SK-N-SH treated with all-trans-retinoic acid at 6 μM for 48 hours (cell line): ENCODE measurements around the gene TBCA.

Source experiments
- ATAC-seq: fragments of 200-7000 bp; cut with Tn5 transposase; 3 replicates; pipeline ENCODE4 v1.9.1; 2020; ENCODE audit warnings: mild to moderate bottlenecking, moderate library complexity
- ARNTL ChIP-seq: fragments of 450-650 bp; formaldehyde crosslinking; IDR thresholded peaks from 2 replicates; pipeline ENCODE4 v1.5.0; 2020; ENCODE audit warnings: low read depth, mild to moderate bottlenecking, moderate library complexity, borderline replicate concordance
- BACH2 ChIP-seq: fragments of 250-450 bp; sonication (Bioruptor Pico); IDR thresholded peaks from 2 replicates; pipeline ENCODE4 v1.9.0; 2021; ENCODE audit warnings: mild to moderate bottlenecking, borderline replicate concordance
- CSDC2 ChIP-seq: fragments of 250-450 bp; sonication (Bioruptor Pico); IDR thresholded peaks from 2 replicates; pipeline ENCODE4 v1.5.0; 2020; ENCODE audit warnings: mild to moderate bottlenecking, moderate library complexity
- ISL1 ChIP-seq: fragments of 250-450 bp; sonication (Bioruptor Pico); IDR thresholded peaks from 2 replicates; pipeline ENCODE4 v2.1.2; 2022; ENCODE audit warnings: mild to moderate bottlenecking, moderate library complexity
- OSR1 ChIP-seq: fragments of 250-450 bp; sonication (Bioruptor Pico); IDR thresholded peaks from 2 replicates; pipeline ENCODE4 v1.8.0; 2022; ENCODE audit warnings: moderate library complexity, mild to moderate bottlenecking, inconsistent platforms
- PPARA ChIP-seq: fragments of 250-450 bp; sonication (Bioruptor Pico); IDR thresholded peaks from 2 replicates; pipeline ENCODE4 v1.5.0; 2020; ENCODE audit warnings: mild to moderate bottlenecking, borderline replicate concordance
- RARB ChIP-seq: fragments of 250-450 bp; sonication (Bioruptor Pico); IDR thresholded peaks from 2 replicates; pipeline ENCODE4 v1.8.0; 2021; ENCODE audit warnings: mild to moderate bottlenecking, moderate library complexity
- SNAI2 ChIP-seq: fragments of 250-450 bp; sonication (Bioruptor Pico); IDR thresholded peaks from 2 replicates; pipeline ENCODE4 v1.5.0; 2020; ENCODE audit warnings: mild to moderate bottlenecking, moderate library complexity
- TCF4 ChIP-seq: fragments of 250-450 bp; sonication (Bioruptor Pico); IDR thresholded peaks from 2 replicates; pipeline ENCODE4 v1.8.0; 2021; ENCODE audit warnings: mild to moderate bottlenecking, moderate library complexity, borderline replicate concordance
- ZC3H10 ChIP-seq: fragments of 250-450 bp; sonication (Bioruptor Pico); IDR thresholded peaks from 2 replicates; pipeline ENCODE4 v1.5.1; 2021; ENCODE audit warnings: mild to moderate bottlenecking, moderate library complexity
- ZFP3 ChIP-seq: fragments of 250-450 bp; sonication (Bioruptor Pico); IDR thresholded peaks from 2 replicates; pipeline ENCODE4 v1.5.0; 2020; ENCODE audit warnings: mild to moderate bottlenecking, moderate library complexity
- ZFP30 ChIP-seq: fragments of 450-650 bp; formaldehyde crosslinking; IDR thresholded peaks from 2 replicates; pipeline ENCODE4 v1.5.0; 2022; ENCODE audit warnings: mild to moderate bottlenecking, moderate library complexity
- ZNF565 ChIP-seq: fragments of 450-650 bp; formaldehyde crosslinking; conservative IDR thresholded peaks from 2 replicates; pipeline ENCODE4 v1.5.0; 2020; ENCODE audit warnings: low read depth, mild to moderate bottlenecking, moderate library complexity
- ZNF70 ChIP-seq: fragments of 450-650 bp; formaldehyde crosslinking; IDR thresholded peaks from 2 replicates; pipeline ENCODE4 v1.5.0; 2020; ENCODE audit warnings: mild to moderate bottlenecking, moderate library complexity
- ZNF8 ChIP-seq: fragments of 450-650 bp; formaldehyde crosslinking; IDR thresholded peaks from 2 replicates; pipeline ENCODE4 v1.5.0; 2020; ENCODE audit warnings: mild to moderate bottlenecking, moderate library complexity
- TF ChIP-seq, protein P1 (sequence below): fragments of 250-450 bp; sonication (Bioruptor Pico); IDR thresholded peaks from 2 replicates; pipeline ENCODE4 v1.5.0; 2020; ENCODE audit warnings: mild to moderate bottlenecking, moderate library complexity
- TF ChIP-seq, protein P2 (sequence below): fragments of 250-450 bp; sonication (Bioruptor Pico); IDR thresholded peaks from 2 replicates; pipeline ENCODE4 v1.5.1; 2020; ENCODE audit warnings: low read depth, mild to moderate bottlenecking, moderate library complexity
- TF ChIP-seq, protein P3 (sequence below): fragments of 250-450 bp; sonication (Bioruptor Pico); IDR thresholded peaks from 2 replicates; pipeline ENCODE4 v1.5.1; 2021; ENCODE audit warnings: mild to moderate bottlenecking, moderate library complexity
- TF ChIP-seq, protein P4 (sequence below): fragments of 250-450 bp; sonication (Bioruptor Pico); IDR thresholded peaks from 2 replicates; pipeline ENCODE4 v1.8.0; 2020; ENCODE audit warnings: mild to moderate bottlenecking, moderate library complexity, borderline replicate concordance
- TF ChIP-seq, protein P5 (sequence below): fragments of 250-450 bp; sonication (Bioruptor Pico); IDR thresholded peaks from 2 replicates; pipeline ENCODE4 v1.8.0; 2021; ENCODE audit warnings: low read depth, mild to moderate bottlenecking, moderate library complexity, borderline replicate concordance

TBCA gene

DNA sequence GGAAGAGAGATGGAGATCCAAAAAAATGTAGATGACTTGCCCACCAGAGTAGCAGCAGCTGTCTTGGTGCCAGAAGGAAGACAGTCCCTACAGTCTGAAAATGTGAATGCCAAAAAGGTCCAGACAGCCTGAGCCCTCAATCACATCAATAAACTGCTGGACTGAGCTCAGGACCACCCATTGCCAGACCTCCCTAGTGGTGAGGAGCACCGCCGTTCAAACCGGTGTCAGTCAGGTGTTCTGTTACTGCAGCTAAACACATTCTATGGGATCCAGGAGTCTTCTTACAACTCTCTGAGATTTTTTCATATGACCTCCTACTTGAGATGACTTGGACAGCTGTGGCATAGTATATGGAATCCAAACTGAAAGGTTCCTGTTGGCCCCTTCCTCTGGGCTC, 105.6 kb downstream of the TBCA start:
- ATAC-seq: no peak

DNA sequence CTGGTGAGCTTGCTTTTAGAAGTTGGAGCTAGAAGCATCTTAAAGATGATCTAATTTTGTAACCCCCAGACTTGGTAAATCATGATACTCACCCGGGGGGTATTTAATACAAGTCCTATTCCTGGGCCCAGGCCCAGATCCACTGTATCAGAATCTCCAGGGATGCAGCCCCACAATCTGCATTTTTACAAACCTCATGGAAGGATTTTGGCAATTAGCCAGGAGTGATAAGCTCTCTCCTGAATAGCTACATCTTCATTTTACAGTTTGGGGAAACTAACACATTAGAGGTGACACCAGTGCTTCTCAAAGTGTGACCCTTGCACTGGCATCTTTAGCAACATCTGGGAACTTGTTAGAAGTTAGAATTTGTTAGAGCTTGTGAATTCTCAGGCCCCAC, 106.5 kb downstream of the TBCA start:
- ATAC-seq: no peak
- TF ChIP-seq ZNF70 (CRISPR knock-in tag): no peak
- no peak for TF ChIP-seq BACH2 (CRISPR knock-in tag)
- TF ChIP-seq ZNF8 (CRISPR knock-in tag): no peak
- TF ChIP-seq, protein P1, sequence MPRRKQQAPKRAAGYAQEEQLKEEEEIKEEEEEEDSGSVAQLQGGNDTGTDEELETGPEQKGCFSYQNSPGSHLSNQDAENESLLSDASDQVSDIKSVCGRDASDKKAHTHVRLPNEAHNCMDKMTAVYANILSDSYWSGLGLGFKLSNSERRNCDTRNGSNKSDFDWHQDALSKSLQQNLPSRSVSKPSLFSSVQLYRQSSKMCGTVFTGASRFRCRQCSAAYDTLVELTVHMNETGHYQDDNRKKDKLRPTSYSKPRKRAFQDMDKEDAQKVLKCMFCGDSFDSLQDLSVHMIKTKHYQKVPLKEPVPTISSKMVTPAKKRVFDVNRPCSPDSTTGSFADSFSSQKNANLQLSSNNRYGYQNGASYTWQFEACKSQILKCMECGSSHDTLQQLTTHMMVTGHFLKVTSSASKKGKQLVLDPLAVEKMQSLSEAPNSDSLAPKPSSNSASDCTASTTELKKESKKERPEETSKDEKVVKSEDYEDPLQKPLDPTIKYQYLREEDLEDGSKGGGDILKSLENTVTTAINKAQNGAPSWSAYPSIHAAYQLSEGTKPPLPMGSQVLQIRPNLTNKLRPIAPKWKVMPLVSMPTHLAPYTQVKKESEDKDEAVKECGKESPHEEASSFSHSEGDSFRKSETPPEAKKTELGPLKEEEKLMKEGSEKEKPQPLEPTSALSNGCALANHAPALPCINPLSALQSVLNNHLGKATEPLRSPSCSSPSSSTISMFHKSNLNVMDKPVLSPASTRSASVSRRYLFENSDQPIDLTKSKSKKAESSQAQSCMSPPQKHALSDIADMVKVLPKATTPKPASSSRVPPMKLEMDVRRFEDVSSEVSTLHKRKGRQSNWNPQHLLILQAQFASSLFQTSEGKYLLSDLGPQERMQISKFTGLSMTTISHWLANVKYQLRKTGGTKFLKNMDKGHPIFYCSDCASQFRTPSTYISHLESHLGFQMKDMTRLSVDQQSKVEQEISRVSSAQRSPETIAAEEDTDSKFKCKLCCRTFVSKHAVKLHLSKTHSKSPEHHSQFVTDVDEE: no peak

More for the DNA sequence above, 105.6 kb downstream of the TBCA start:
- TF ChIP-seq ISL1 (CRISPR knock-in tag) (no peak), ZNF8 (CRISPR knock-in tag) (no peak), TCF4 (CRISPR knock-in tag) (no peak), ZC3H10 (no peak), BACH2 (CRISPR knock-in tag) (no peak)
- TF ChIP-seq, protein P2, sequence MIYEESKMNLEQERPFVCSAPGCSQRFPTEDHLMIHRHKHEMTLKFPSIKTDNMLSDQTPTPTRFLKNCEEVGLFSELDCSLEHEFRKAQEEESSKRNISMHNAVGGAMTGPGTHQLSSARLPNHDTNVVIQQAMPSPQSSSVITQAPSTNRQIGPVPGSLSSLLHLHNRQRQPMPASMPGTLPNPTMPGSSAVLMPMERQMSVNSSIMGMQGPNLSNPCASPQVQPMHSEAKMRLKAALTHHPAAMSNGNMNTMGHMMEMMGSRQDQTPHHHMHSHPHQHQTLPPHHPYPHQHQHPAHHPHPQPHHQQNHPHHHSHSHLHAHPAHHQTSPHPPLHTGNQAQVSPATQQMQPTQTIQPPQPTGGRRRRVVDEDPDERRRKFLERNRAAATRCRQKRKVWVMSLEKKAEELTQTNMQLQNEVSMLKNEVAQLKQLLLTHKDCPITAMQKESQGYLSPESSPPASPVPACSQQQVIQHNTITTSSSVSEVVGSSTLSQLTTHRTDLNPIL: no peak

DNA sequence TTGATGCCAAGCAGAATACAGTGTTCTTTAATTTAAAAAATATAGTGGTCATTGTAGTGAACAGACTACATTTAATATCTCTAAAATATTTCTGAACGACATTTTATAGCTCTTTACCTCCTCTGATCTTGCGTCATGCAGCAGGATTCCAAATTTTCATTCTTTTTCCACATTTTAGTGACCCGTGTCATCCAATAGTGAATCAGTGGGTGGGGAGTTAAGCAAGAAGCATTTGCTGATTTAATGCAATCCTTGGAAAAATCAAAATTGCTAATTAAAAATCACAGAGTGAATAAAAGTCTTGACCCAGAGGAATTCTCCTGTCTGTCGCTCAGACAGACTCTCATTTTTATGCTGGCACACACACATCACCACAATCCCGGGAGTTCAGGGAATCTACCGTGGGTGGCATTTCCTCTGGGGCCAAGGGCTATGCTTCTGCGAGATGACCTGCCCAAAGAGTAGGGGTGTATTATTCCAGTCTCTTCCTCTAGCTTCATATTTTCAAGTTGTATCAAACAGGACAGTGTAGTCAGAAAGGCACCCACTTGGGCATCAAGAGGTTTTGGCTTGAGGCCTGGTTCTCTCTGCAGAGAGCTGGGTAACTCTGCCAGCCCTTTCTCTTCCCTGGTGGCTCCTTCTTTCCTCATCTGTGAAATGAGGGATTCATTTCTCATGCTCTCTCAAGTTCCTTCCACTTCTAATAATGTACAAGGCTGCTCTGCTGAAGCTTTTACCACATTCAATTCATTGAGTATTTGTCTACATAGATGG, 112.9 kb downstream of the TBCA start:
- TF ChIP-seq, protein P3, sequence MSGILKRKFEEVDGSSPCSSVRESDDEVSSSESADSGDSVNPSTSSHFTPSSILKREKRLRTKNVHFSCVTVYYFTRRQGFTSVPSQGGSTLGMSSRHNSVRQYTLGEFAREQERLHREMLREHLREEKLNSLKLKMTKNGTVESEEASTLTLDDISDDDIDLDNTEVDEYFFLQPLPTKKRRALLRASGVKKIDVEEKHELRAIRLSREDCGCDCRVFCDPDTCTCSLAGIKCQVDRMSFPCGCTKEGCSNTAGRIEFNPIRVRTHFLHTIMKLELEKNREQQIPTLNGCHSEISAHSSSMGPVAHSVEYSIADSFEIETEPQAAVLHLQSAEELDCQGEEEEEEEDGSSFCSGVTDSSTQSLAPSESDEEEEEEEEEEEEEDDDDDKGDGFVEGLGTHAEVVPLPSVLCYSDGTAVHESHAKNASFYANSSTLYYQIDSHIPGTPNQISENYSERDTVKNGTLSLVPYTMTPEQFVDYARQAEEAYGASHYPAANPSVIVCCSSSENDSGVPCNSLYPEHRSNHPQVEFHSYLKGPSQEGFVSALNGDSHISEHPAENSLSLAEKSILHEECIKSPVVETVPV (CRISPR knock-in tag): no peak
- TF ChIP-seq OSR1 (CRISPR knock-in tag) (no peak), TCF4 (CRISPR knock-in tag) (no peak), ZNF8 (CRISPR knock-in tag) (no peak), BACH2 (CRISPR knock-in tag) (no peak)
- TF ChIP-seq, protein P4, sequence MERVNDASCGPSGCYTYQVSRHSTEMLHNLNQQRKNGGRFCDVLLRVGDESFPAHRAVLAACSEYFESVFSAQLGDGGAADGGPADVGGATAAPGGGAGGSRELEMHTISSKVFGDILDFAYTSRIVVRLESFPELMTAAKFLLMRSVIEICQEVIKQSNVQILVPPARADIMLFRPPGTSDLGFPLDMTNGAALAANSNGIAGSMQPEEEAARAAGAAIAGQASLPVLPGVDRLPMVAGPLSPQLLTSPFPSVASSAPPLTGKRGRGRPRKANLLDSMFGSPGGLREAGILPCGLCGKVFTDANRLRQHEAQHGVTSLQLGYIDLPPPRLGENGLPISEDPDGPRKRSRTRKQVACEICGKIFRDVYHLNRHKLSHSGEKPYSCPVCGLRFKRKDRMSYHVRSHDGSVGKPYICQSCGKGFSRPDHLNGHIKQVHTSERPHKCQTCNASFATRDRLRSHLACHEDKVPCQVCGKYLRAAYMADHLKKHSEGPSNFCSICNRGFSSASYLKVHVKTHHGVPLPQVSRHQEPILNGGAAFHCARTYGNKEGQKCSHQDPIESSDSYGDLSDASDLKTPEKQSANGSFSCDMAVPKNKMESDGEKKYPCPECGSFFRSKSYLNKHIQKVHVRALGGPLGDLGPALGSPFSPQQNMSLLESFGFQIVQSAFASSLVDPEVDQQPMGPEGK: no peak
- ATAC-seq: no peak

DNA sequence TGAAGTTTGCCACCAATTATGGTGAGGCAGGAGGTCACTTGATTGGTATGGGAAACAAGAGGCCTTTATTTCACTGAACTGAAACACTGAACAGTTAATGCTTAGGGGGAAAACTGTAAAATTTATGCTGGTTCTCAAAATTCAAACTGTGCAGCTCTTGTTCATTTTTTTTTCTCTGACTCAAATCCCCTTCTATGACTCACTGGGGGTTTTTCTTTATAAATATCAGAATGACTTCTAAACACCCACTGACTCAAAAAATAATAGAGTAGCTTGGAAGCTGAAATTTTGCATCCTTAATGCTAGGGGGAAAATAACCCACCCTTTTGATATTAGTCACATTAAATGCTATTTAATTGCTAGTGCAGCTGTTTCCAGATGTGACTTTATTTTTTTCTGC, 113.5 kb downstream of the TBCA start:
- TF ChIP-seq, protein P5, sequence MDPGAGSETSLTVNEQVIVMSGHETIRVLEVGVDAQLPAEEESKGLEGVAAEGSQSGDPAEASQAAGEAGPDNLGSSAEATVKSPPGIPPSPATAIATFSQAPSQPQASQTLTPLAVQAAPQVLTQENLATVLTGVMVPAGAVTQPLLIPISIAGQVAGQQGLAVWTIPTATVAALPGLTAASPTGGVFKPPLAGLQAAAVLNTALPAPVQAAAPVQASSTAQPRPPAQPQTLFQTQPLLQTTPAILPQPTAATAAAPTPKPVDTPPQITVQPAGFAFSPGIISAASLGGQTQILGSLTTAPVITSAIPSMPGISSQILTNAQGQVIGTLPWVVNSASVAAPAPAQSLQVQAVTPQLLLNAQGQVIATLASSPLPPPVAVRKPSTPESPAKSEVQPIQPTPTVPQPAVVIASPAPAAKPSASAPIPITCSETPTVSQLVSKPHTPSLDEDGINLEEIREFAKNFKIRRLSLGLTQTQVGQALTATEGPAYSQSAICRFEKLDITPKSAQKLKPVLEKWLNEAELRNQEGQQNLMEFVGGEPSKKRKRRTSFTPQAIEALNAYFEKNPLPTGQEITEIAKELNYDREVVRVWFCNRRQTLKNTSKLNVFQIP (CRISPR knock-in tag): no peak
- TF ChIP-seq, protein P2: no peak
- TF ChIP-seq ZFP30 (CRISPR knock-in tag) (no peak), CSDC2 (CRISPR knock-in tag) (no peak), SNAI2 (no peak), ZNF8 (CRISPR knock-in tag) (no peak), TCF4 (CRISPR knock-in tag) (no peak), ZC3H10 (no peak), ZNF565 (no peak), BACH2 (CRISPR knock-in tag) (no peak), ZFP3 (CRISPR knock-in tag) (no peak), ARNTL (no peak), ISL1 (CRISPR knock-in tag) (no peak), RARB (CRISPR knock-in tag) (no peak), PPARA (CRISPR knock-in tag) (no peak)
- TF ChIP-seq, protein P4: no peak

More for the DNA sequence above, 113.5 kb downstream of the TBCA start:
- no peak for ATAC-seq
